Stimulated activated CD4-positive, alpha-beta T cell treated with anti-CD3 and anti-CD28 coated beads, TNF-alpha, amount 100 ng/mL, for 24 hours (primary cell): ENCODE results near the gene FRMPD1.

Experiments used
- DNase-seq, 3 experiments: peaks; one replicate each; pipeline ENCODE4 v3.0.0-alpha.2; 2020; ENCODE audit warnings: low read depth in 3 of 3

The FRMPD1 gene

DNA sequence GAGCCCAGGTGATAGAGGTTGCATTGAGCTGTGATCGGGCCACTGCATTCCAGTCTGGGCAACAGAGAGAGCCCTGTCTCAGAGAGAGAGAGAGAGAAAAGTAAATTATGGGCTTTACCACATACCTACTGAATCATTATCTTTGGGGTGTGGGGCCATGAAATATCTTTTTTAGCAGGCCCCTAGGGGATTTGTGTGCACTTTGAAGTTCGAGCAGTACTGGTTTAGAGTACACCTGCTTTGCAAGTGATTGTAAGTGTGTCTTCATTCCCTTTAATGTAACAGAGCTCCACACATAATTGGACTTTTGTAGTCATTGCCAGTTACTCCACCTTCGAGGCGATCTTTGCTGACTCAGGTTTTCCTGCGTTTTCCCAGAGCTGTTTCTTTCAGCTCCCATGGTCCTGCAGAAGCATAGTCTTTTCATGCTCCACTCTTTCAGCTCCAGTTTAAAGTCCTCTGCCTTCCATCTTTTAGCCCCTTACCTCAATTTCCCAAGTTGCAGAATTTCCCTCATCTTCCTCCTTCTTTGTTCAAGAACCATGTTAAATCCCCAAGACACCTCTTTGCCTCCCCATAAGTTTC lies 24.0 kb upstream of the FRMPD1 start:
- no peak for DNase-seq

- DNase-seq: no peak
Measured at GRCh38 chr9:37632479-37632878, 18.3 kb upstream of the FRMPD1 start.

- no peak for DNase-seq
Measured at GRCh38 chr9:37635808-37636207, 14.9 kb upstream of the FRMPD1 start.

- no peak for DNase-seq
Measured at GRCh38 chr9:37636511-37637448, 14.0 kb upstream of the FRMPD1 start.

- DNase-seq: no peak
Measured at GRCh38 chr9:37639109-37639762, 11.5 kb upstream of the FRMPD1 start.

- no peak for DNase-seq
Measured at GRCh38 chr9:37639841-37640240, 10.9 kb upstream of the FRMPD1 start.

- no peak for DNase-seq
Measured at GRCh38 chr9:37640246-37640645, 10.5 kb upstream of the FRMPD1 start.

DNA sequence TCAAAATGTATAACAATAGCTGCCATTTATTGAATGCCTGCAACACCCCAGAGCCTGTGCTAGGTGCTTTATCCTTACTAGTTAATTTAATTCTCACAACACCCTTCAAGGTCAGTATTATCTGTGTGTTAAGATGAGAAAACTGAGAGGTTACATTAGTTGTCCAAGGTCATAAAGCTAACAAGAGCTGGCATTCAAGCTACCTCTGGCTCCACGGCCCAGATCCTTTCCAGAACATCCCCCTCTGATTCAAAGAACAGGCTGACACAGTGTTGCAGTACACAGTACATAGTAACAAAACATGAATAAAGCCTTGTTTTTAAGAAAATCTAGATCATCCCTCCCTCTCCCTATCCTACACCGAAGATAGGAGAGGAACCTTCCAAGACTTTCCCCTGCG lies 9.4 kb upstream of the FRMPD1 start:
- DNase-seq: no peak

- no peak for DNase-seq
Measured at GRCh38 chr9:37643214-37643613, 7.5 kb upstream of the FRMPD1 start.

DNA sequence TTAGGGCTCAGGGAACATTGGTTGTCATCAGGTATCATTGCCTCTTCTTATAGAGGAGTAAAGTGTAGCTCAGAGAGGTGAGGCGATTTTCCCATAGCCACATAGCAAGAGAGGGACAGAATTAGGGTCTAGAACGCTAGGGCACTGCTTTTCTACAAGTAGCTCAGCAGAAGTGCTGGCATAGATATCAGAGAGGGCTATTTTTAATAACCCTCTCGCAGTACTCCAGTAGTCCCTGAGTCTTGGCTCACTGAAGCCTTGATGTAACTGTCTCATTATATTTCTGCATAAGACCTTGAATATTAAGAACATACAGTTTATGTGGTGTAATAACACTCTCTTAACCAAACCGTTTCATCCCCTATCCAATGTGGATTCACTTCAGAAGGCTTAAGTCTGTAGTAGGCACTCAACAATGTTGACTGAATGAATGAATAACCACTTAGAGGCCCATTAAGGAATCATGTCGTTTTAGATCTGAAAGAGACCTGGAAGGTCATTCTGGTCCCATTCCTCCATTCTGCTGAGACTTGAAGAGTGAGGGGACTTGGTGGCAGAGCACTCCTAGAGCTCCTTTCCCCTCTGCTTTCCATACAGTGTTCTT lies 4.7 kb upstream of the FRMPD1 start:
- DNase-seq: no peak

DNA sequence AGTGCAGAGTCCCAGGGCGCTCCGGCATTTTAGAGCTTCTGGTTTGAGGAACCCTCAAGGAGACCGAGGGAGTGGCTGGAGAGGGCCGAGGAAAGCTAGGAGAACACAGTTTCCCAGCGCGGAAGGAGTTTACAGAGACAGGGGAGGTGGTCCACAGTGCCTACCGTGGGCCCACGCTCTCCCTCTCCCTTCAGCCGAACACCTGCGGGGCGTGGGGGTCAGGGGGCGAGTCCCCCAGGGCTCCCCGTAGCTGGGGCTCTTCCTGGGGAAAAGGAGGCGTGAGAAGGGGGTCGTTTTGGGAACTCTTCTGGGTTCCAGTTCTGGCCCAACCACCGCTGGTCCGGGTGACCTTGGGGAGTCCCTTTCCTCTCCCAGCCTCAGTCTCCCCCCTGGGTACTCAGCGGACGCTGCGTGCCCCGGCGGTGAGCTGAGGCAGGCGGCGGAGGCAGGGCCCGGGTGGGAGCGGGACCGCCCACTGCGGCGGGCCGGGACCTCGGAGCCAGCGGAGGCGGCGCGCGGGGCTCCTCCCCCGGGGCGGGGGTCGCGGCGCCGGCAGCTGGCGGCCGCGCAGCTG lies 368 bp upstream of the FRMPD1 start:
- no peak for DNase-seq

- no peak for DNase-seq
Measured at GRCh38 chr9:37652261-37652660, 1.5 kb downstream of the FRMPD1 start.

- no peak for DNase-seq
Measured at GRCh38 chr9:37653385-37653784, 2.6 kb downstream of the FRMPD1 start.

GRCh38 chr9:37656936-37657335 lies 6.2 kb downstream of the FRMPD1 start:
- DNase-seq: no peak

DNA sequence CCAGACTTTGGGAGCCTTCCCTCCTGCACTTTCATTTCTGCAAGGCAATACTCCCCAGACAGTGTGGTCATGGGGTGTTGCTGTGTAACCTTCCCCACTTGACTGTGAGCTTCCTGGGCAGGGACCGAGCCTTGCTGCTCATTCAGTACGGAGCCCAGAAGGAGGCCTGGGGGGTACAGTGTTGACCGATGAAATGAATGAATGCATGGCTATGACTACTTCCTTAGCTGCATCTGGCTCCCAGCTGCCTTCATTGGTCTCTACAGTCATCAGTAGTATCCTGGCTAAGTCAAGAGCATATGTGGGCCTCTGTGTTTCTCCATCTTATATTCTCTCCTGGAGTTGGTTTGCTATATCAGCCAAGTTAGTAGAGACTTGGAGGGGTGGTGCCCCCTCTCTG lies 9.9 kb downstream of the FRMPD1 start:
- no peak for DNase-seq

GRCh38 chr9:37663926-37664325 lies 13.2 kb downstream of the FRMPD1 start:
- no peak for DNase-seq

DNA sequence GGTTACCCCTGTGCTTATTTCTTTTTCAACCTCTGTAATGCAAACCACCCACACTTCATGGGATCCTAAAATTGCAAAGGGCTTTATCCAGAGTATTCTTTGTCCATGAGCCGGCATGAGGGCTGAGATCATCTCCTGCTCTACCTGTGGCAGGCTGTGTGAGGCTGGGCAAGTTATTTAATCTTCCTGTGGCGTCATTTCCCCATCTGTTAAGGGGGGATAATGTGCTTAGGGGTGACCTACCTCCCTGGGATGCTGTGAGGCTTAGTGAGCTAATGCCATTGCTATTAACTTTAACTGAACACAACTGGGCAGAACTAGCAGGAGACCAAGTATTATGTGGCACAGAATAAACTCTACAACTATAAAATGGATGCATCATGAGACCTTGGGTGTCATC lies 17.0 kb downstream of the FRMPD1 start:
- no peak for DNase-seq

GRCh38 chr9:37668116-37668601 lies 17.4 kb downstream of the FRMPD1 start:
- DNase-seq: no peak

GRCh38 chr9:37669232-37669631 lies 18.5 kb downstream of the FRMPD1 start:
- no peak for DNase-seq

DNA sequence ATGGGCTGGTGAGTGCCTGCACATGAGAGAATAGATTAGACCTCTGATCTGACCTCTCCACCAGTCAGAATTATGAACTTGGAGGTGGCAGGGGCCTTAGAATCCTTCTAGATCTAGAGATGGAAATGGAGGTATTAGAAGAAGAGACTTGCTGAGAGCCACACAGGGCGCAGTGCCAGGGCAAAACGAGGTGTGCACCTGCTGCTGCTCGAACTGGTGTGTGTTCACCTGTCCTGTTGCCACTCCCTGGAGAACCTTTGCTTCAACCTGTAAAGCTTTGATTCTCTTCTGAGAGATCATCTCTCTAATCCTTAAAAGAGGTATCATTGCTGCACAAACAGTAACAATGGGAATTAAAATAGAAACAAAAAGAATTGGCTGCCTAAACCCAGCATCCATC lies 24.9 kb downstream of the FRMPD1 start:
- no peak for DNase-seq

- DNase-seq: no peak
Measured at GRCh38 chr9:37676411-37676830, 25.7 kb downstream of the FRMPD1 start.

DNA sequence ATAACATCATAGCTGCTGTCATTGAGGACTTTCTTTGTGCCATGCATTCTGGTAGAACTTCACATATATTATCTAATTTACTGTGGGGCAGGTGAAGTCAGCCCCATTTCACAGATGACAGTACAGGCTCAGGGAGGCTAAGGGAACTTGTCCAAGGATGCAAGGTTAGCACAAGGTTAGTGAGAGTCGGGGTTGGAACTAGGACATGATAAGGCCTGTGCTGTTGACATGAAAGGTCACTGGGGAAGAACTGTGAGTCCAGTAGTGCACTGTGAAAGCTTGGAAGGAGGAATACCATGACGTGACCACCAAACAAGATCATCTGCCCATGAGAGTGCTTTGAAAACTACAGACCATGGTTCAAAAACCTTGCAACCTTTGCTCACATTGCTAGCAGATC lies 26.7 kb downstream of the FRMPD1 start:
- no peak for DNase-seq
